K562 (cell line): ENCODE results near the gene B3GALT5.
"Not testable (repeated sequence)": the region's sequence is repeated elsewhere in the genome, so short reads cannot be mapped to it uniquely, and the experiment has no call there.

Experiments used
- CHD2 ChIP-seq: IDR thresholded peaks from 2 replicates; pipeline ENCODE4 v1.6.1; 2011; ENCODE audit warnings: low read depth, low read length
- POLR3G ChIP-seq: IDR thresholded peaks from 2 replicates; pipeline ENCODE4 v1.6.1; 2011; ENCODE audit not compliant: insufficient read length, insufficient replicate concordance; ENCODE audit errors: extremely low read depth
- SIN3A ChIP-seq, 2 experiments: fragments of 150-350 bp in 1 of 2; IDR thresholded peaks; 2 replicates each; pipeline ENCODE4 v1.6.1; 2011 to 2016; ENCODE audit warnings: borderline replicate concordance in 2 of 2, low read depth in 2 of 2, low read length in 2 of 2, mild to moderate bottlenecking in 2 of 2, moderate library complexity in 2 of 2; ENCODE audit not compliant: control insufficient read depth in 1 of 2
- ZBTB7A ChIP-seq: IDR thresholded peaks from 2 replicates; pipeline ENCODE4 v1.6.1; 2011; ENCODE audit warnings: low read depth, mild to moderate bottlenecking, low read length, moderate library complexity, borderline replicate concordance; ENCODE audit not compliant: control insufficient read depth

- not testable (repeated sequence) for TF ChIP-seq CHD2; SIN3A (IDR thresholded peaks at IDR 0.05; ENCODE audit: borderline replicate concordance in 2 of 2, control insufficient read depth in 1 of 2, low read depth in 2 of 2, low read length in 2 of 2); ZBTB7A; POLR3G
These were observed 77.1 kb downstream of the B3GALT5 start for GRCh38 chr21:39689860-39690259.
